Prostate gland (tissue), 2 donors: ENCODE results near the gene TLE2. TPM values are rescaled to one million over a fixed set of nuclear protein-coding genes. Genes with fewer than 3 reads are reported as not detected.

Experiments used
- DNase-seq: peaks from one replicate; pipeline ENCODE4 v3.0.0-alpha.2; 2019; ENCODE audit warnings: low spot score
- H3K27ac ChIP-seq, 2 donors: fragments of 200-600 bp; sonication (generic); 2 replicates each; pipeline ENCODE4 v1.5.1; 2017 to 2019
- H3K27me3 ChIP-seq: fragments of 200-600 bp; sonication (generic); replicated peaks from 2 replicates; pipeline ENCODE4 v1.5.1; 2019; ENCODE audit not compliant: insufficient read depth
- H3K36me3 ChIP-seq, 2 donors: fragments of 200-600 bp; sonication (generic); 1 replicate in 1 of 2; 2 replicates in 1 of 2; pipeline versions ENCODE4 v1.5.1 to v1.8.1; 2017 to 2019
- H3K4me1 ChIP-seq: fragments of 200-600 bp; sonication (generic); replicated peaks from 2 replicates; pipeline ENCODE4 v1.5.1; 2019
- H3K4me3 ChIP-seq, 2 donors: fragments of 200-600 bp; sonication (generic); 2 replicates each; pipeline ENCODE4 v1.5.1; 2017 to 2019
- H3K9me3 ChIP-seq: fragments of 200-600 bp; sonication (generic); 2 replicates; pipeline ENCODE4 v1.5.1; 2017
- CTCF ChIP-seq, 4 experiments: fragments of 200-600 bp in 2 of 4; fragments of 450-650 bp in 2 of 4; sonication (generic) in 2 of 4; IDR thresholded peaks; 1 replicate in 3 of 4; 2 replicates in 1 of 4; pipeline ENCODE4 v1.5.1; 2016 to 2019; ENCODE audit warnings: antibody characterized with exemption in 4 of 4, mild to moderate bottlenecking in 2 of 4, moderate library complexity in 2 of 4
- POLR2A ChIP-seq: fragments of 450-650 bp; IDR thresholded peaks from one replicate; pipeline ENCODE4 v1.6.1; 2016; ENCODE audit warnings: antibody characterized with exemption, mild to moderate bottlenecking
- POLR2AphosphoS5 ChIP-seq: sonication (generic); formaldehyde crosslinking; IDR thresholded peaks from one replicate; pipeline ENCODE4 v1.6.1; 2017; ENCODE audit warnings: antibody characterized with exemption
- WGBS: methylation state at CpG from one replicate; pipeline ENCODE4 v1.1.5; 2018; 5-methylcytosine and 5-hydroxymethylcytosine counted together
- intact Hi-C: fragments of 100-400 bp; cut with DNase I; formaldehyde crosslinking; loops from one replicate; pipeline ENCODE4 v1.14.2; 2022
- total RNA-seq, 2 donors: library from RNA; depleted of rRNA; stranded (reverse); fragments of >200 nt; gene quantifications; one replicate each; pipeline ENCODE4 v1.1.0, GENCODE V29; 2016

TLE2 gene
- total RNA-seq, 2 donors from 2014 or later: 61.9 to 82.1 TPM

- Histone ChIP-seq H3K9me3 (no peaks in the 10 kb centered on the region), H3K36me3 (no peaks in the 10 kb centered on the region), H3K27ac (peak overlapping the region; percentile 89 to 93), H3K4me1 (no peaks in the 10 kb centered on the region), H3K4me3 (peak overlapping the region; percentile 27 to 54), H3K27me3 (no peaks in the 10 kb centered on the region)
- TF ChIP-seq POLR2AphosphoS5: peak; percentile 95
- peak in 1 of 4 experiments; percentile 13 for TF ChIP-seq CTCF (IDR thresholded peaks at IDR 0.05)
- peak; percentile 68 for TF ChIP-seq POLR2A
- 11% methylated on average over 28 of the region's 28 CpGs for WGBS
- intact Hi-C loops: no loop called here
- peak; percentile 96 for DNase-seq
Measured at GRCh38 chr19:3047496-3048189, 18.6 kb upstream of the TLE2 start.

- 13% methylated on average over 5 of the region's 47 CpGs for WGBS
- TF ChIP-seq POLR2AphosphoS5 (no peak), POLR2A (no peak), CTCF (IDR thresholded peaks at IDR 0.05) (no peak)
- Histone ChIP-seq H3K9me3 (no peaks in the 10 kb centered on the region), H3K36me3 (no peaks in the 10 kb centered on the region), H3K4me1 (no peaks in the 10 kb centered on the region), H3K4me3 (peak overlapping the region; percentile 27 to 54), H3K27ac (peak overlapping the region; percentile 89 to 93), H3K27me3 (no peaks in the 10 kb centered on the region)
- intact Hi-C loops: no loop called here
- DNase-seq: peak; percentile 65
Measured at GRCh38 chr19:3046698-3047495, 17.8 kb upstream of the TLE2 start.

- H3K27ac ChIP-seq: peak overlapping the region; percentile 89 to 93
- H3K4me1 ChIP-seq: no peaks in the 10 kb centered on the region
- no peaks in the 10 kb centered on the region for H3K27me3 ChIP-seq
- DNase-seq: no peak
- TF ChIP-seq CTCF (IDR thresholded peaks at IDR 0.05) (no peak), POLR2AphosphoS5 (no peak), POLR2A (no peak)
- H3K36me3 ChIP-seq: no peaks in the 10 kb centered on the region
- intact Hi-C loops: no loop called here
- WGBS: 25% methylated on average over 16 of the region's 16 CpGs
- H3K9me3 ChIP-seq: no peaks in the 10 kb centered on the region
- no peak overlapping the region for H3K4me3 ChIP-seq
Measured at GRCh38 chr19:3045885-3046697, 17.0 kb upstream of the TLE2 start.

GRCh38 chr19:3045191-3045590 is 16.1 kb upstream of the TLE2 start:
- TF ChIP-seq CTCF (IDR thresholded peaks at IDR 0.05) (no peak), POLR2A (no peak), POLR2AphosphoS5 (no peak)
- Histone ChIP-seq H3K27ac (no peak overlapping the region), H3K36me3 (no peaks in the 10 kb centered on the region), H3K4me3 (no peak overlapping the region), H3K4me1 (no peaks in the 10 kb centered on the region), H3K27me3 (no peaks in the 10 kb centered on the region), H3K9me3 (no peaks in the 10 kb centered on the region)
- intact Hi-C loops: no loop called here
- DNase-seq: no peak
- 86% methylated on average over 6 of the region's 6 CpGs for WGBS
